HG02610 (cell line): ENCODE results near the gene ANKRD16.

Source experiments
- ATAC-seq: cut with Tn5 transposase; IDR thresholded peaks from one replicate; pipeline ENCODE4 v1.9.1; 2021; ENCODE audit warnings: mild to moderate bottlenecking, moderate library complexity; ENCODE audit not compliant: unreplicated experiment

The ANKRD16 gene

DNA sequence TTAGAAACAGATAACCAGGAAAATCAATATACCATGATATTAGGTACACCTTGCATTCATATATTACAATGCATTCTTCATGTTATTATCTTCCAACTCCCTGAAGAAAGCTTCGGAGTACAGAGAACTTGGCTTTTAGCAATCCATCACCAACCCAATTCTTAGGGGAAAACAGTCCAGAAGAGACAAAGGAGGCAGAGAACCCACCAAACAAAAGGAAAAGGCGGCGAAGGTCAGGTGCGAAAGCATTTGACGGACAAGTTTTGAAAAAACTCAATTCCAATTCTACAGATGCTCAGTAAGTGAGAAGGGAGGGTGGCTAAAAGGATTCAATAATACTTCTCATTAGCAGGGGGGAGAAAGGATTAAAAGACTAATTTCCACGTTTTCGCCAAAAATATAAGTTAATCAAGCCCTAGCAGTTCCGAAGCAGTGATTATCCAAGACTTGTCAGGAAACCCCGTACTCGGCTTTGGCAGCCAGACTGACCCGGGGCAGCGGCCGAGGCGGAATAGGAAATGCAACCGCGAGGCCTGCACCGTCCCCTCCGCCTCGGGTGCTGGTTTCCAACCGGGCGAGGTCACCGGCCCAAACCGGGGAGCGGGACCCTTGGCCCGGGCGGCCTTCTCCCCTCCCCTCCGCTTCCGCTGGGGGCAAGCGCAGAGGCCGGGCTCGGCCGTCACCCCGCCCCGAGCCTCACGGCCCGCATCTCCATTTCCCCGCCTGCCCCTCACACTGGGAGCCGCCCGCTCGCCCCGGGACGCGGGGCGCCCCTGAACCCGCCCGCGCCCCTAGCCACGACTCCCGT, 77.2 kb downstream of the ANKRD16 start:
- ATAC-seq: peak; percentile 21
